ENCODE results near the gene TP53INP2. TPM values are rescaled to one million over a fixed set of nuclear protein-coding genes. Genes with fewer than 3 reads are reported as not detected.

TP53INP2 gene
- total and polyA plus RNA-seq, 11 donors: 54.6 to 176 (median 93.7) TPM

DNA sequence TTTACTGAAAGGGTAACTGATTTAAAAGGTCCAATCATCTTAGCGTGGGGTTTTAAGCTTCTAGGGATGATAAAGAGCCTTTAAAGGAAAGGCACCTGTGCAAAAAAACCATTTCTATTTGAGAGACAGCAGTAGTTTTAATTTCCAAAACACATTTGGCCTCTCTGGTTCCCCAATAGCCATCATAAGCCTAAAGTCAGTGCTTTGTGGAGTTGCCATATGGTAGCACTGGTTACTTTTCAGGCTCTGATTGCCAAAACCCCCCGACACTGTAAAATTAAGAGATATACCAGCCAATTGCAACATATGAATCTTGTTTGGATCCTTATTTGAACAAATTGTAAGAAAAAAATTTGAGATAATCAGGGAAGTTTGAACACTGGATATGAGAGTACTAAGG lies 44.6 kb downstream of the TP53INP2 start:
- WGBS, 4 donors: 93 to 95% (median 95%) methylated on average over 2 of the region's 2 CpGs
- peaks cover 0 to 95% (median 90%) of the 10 kb centered on the region in 9 donors for H3K36me3 ChIP-seq
- H3K4me3 ChIP-seq: no peak overlapping the region
- peaks cover 0 to 27% (median 9%) of the 10 kb centered on the region in 12 donors for H3K4me1 ChIP-seq
- ATAC-seq: no peak
- TF ChIP-seq POLR2A (IDR thresholded peaks at IDR 0.05): no peak
- TF ChIP-seq, protein P1, sequence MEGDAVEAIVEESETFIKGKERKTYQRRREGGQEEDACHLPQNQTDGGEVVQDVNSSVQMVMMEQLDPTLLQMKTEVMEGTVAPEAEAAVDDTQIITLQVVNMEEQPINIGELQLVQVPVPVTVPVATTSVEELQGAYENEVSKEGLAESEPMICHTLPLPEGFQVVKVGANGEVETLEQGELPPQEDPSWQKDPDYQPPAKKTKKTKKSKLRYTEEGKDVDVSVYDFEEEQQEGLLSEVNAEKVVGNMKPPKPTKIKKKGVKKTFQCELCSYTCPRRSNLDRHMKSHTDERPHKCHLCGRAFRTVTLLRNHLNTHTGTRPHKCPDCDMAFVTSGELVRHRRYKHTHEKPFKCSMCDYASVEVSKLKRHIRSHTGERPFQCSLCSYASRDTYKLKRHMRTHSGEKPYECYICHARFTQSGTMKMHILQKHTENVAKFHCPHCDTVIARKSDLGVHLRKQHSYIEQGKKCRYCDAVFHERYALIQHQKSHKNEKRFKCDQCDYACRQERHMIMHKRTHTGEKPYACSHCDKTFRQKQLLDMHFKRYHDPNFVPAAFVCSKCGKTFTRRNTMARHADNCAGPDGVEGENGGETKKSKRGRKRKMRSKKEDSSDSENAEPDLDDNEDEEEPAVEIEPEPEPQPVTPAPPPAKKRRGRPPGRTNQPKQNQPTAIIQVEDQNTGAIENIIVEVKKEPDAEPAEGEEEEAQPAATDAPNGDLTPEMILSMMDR (IDR thresholded peaks at IDR 0.05): no peak
- no peak for DNase-seq
- intact Hi-C loops (cut with DNase I): loop anchor here in 2 of 10 donors (5.0 kb wide), 1 partner anchor 171 kb away; no protein-coding TSS in a partner anchor
- H3K9me3 ChIP-seq: no peaks in the 10 kb centered on the region
- H3K27me3 ChIP-seq: no peaks in the 10 kb centered on the region
- H3K27ac ChIP-seq: no peak overlapping the region

DNA sequence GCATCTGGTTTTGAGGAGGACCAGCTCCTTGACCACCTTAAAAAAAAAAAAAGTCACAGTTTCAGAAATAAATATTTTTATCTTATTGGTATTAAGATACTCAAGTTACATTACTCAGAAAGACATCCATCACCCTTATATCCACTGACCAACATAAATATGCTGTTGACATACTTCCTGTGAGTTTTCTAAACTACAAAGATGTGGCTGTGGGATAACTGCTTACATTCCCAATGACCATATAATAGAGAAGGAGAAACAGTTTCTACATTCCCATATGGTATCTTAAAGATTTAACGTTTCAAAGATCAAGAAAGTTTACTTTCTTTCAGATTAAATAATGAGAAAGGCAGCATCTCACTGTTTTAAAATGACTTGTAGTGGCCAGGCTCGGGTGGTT lies 46.3 kb downstream of the TP53INP2 start:
- peaks cover 0 to 12% (median 1%) of the 10 kb centered on the region in 12 donors for H3K4me1 ChIP-seq
- no peaks in the 10 kb centered on the region for H3K9me3 ChIP-seq
- no peak overlapping the region for H3K27ac ChIP-seq
- H3K4me3 ChIP-seq: no peak overlapping the region
- intact Hi-C loops (cut with DNase I): loop anchor here in 2 of 10 donors (5.0 to 10.0 kb wide), 2 partner anchors 166 to 173 kb away; no protein-coding TSS in a partner anchor
- peaks cover 0 to 95% (median 92%) of the 10 kb centered on the region in 9 donors for H3K36me3 ChIP-seq
- no peak for DNase-seq
- no peak for ATAC-seq
- TF ChIP-seq, protein P1 (IDR thresholded peaks at IDR 0.05): no peak
- no peak for TF ChIP-seq POLR2A (IDR thresholded peaks at IDR 0.05)
- 47 to 95% (median 60%) methylated on average over 2 of the region's 2 CpGs for WGBS, 4 donors
- H3K27me3 ChIP-seq: no peaks in the 10 kb centered on the region

DNA sequence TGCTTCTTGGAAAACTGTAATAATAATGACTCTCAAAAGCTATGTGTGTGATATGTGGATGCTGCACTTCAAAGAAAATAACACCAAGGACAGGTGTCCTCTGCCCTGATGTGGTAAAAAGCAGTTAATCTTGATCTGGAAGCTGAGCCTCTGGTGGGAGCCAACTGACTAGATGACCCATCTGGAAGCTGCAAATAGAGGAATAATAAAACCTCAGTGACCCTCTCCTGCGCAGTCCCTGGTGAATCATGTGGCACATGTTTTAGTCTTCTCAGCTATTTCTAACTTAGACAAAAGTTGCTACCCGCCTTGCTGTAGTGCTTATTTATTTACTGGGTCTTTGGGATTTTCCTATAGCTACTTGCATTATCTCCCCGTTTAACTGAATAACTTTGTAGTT lies 47.3 kb downstream of the TP53INP2 start:
- Histone ChIP-seq H3K36me3 (peaks cover 0 to 95% (median 92%) of the 10 kb centered on the region in 9 donors), H3K9me3 (no peaks in the 10 kb centered on the region), H3K4me1 (peaks cover 0 to 8% (median 0%) of the 10 kb centered on the region in 12 donors), H3K27me3 (no peaks in the 10 kb centered on the region), H3K27ac (no peak overlapping the region), H3K4me3 (no peak overlapping the region)
- intact Hi-C loops (cut with DNase I): loop anchor here in 2 of 10 donors (5.0 to 10.0 kb wide), 2 partner anchors 167 to 174 kb away; no protein-coding TSS in a partner anchor
- ATAC-seq: no peak
- no peak for TF ChIP-seq POLR2A (IDR thresholded peaks at IDR 0.05)
- TF ChIP-seq, protein P1 (IDR thresholded peaks at IDR 0.05): no peak
- 92 to 98% (median 96%) methylated on average over 3 of the region's 3 CpGs for WGBS, 4 donors
- DNase-seq: no peak

DNA sequence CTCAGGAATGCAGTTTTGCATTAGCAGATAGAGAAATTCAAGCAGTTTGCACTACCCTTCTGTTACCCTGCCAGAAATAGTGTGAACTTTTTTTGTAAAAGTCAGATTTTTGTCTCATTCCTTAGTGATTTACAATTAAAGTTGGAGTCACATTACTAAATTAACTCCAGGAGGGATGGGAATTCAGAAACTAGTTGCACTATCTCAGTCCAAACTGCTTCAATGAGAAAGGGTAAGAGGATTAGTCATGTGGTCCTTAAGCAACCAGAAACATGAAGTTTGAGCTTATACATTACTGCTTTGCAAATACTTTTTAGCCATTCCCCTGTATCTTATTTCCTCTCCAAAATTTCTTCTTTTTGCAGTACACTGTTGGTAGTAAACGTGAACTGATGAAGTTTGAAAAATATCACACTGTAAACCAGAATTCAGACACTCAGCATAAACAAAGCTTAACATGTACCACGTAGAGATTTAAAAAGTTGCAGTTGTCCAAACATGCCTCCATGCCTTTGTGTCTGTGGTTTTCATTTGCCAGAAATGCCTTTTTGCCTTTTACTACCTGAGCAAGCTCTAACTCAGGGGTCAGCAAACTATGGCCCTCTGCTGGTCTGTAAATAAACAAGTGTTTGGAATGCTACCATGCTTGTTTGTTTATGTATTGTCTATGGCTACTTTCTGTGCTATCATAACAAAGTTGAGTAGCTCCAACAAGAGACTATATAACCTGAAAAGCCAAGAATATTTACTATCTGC lies 49.7 kb downstream of the TP53INP2 start:
- ATAC-seq (peak in 1 of 4 donors; percentile 34), DNase-seq (no peak)
- WGBS, 4 donors: 82 to 90% (median 86%) methylated on average over 2 of the region's 2 CpGs
- no peak overlapping the region for H3K4me3 ChIP-seq
- peaks cover 0 to 97% (median 94%) of the 10 kb centered on the region in 9 donors for H3K36me3 ChIP-seq
- no peaks in the 10 kb centered on the region for H3K9me3 ChIP-seq
- peak overlapping the region in 1 of 12 donors; percentile 2 for H3K27ac ChIP-seq
- H3K27me3 ChIP-seq: no peaks in the 10 kb centered on the region
- TF ChIP-seq POLR2A (IDR thresholded peaks at IDR 0.05): no peak
- TF ChIP-seq, protein P1 (IDR thresholded peaks at IDR 0.05): peak in 4 of 12 donors; percentile 8 to 22 (median 18)
- intact Hi-C loops (cut with DNase I): loop anchor here in 2 of 10 donors (5.0 to 10.0 kb wide), 2 partner anchors 169 to 177 kb away; no protein-coding TSS in a partner anchor
- H3K4me1 ChIP-seq: no peaks in the 10 kb centered on the region
